HL-60 (cell line): ENCODE results near the gene CDC42EP4.

Experiments used
- CTCF ChIP-seq: IDR thresholded peaks from one replicate; pipeline ENCODE4 v1.5.1; 2011; ENCODE audit warnings: low read length, control low read depth, inconsistent platforms; ENCODE audit not compliant: insufficient read depth
- POLR2AphosphoS5 ChIP-seq: IDR thresholded peaks from 2 replicates; pipeline ENCODE4 v1.6.1; 2012; ENCODE audit warnings: low read depth
- REST ChIP-seq: IDR thresholded peaks from 2 replicates; pipeline ENCODE4 v1.6.1; 2012; ENCODE audit warnings: low read depth; ENCODE audit not compliant: insufficient replicate concordance
- SPI1 ChIP-seq: IDR thresholded peaks from 2 replicates; pipeline ENCODE4 v1.6.1; 2012; ENCODE audit warnings: low read depth, mild to moderate bottlenecking, borderline replicate concordance

DNA sequence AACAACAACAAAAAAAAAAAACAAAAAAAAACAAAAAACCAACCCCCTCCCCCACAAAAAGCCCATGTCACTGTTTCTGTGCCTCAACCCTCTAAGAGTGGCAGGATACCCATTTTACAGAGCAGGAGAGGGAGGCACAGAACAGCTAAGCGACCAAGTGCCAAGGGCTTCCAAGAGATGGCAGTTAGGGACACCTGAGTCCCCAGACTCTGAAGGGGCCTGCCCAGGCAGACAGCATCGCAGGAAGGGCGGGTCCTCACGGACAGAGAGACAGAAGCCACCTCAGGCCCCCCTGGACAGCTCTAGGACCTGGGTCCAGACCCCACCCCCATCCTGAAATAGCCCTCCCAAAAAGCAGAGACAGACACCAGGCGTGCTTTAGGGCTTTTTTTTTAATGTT, 28.6 kb downstream of the CDC42EP4 start:
- TF ChIP-seq POLR2AphosphoS5 (no peak), CTCF (no peak), SPI1 (no peak), REST (no peak)
